SJSA1 (cell line): ENCODE results near the gene MYO18A. TPM values are rescaled to one million over a fixed set of nuclear protein-coding genes. Genes with fewer than 3 reads are reported as not detected.

Source experiments
- DNase-seq, 2 experiments: peaks; one replicate each; pipeline ENCODE4 v3.0.0-alpha.2; 2015 to 2020; ENCODE audit warnings: low spot score in 2 of 2, low read depth in 1 of 2
- H3K27ac ChIP-seq: fragments of 250-450 bp; sonication (Bioruptor Pico); 2 replicates; pipeline ENCODE4 v1.5.1; 2020; ENCODE audit warnings: mild to moderate bottlenecking, moderate library complexity
- H3K27me3 ChIP-seq: fragments of 250-450 bp; sonication (Bioruptor Pico); replicated peaks from 2 replicates; pipeline ENCODE4 v1.5.1; 2020; ENCODE audit warnings: mild to moderate bottlenecking, moderate library complexity
- H3K36me3 ChIP-seq: fragments of 250-450 bp; sonication (Bioruptor Pico); 2 replicates; pipeline ENCODE4 v1.5.1; 2020; ENCODE audit warnings: mild to moderate bottlenecking
- H3K4me1 ChIP-seq: fragments of 250-450 bp; sonication (Bioruptor Pico); replicated peaks from 2 replicates; pipeline ENCODE4 v1.6.1; 2021; ENCODE audit warnings: mild to moderate bottlenecking
- H3K4me3 ChIP-seq: fragments of 250-450 bp; sonication (Bioruptor Pico); 2 replicates; pipeline ENCODE4 v1.5.1; 2020; ENCODE audit warnings: mild to moderate bottlenecking
- H3K9me3 ChIP-seq: fragments of 250-450 bp; sonication (Bioruptor Pico); replicated peaks from 2 replicates; pipeline ENCODE4 v1.5.1; 2020; ENCODE audit warnings: mild to moderate bottlenecking
- total RNA-seq: library from RNA; depleted of rRNA; stranded (reverse); fragments of >200 nt; shearing (Covaris generic); gene quantifications from 2 replicates; pipeline ENCODE4 v1.2.3, GENCODE V29; 2014

MYO18A gene
- total RNA-seq, 1 experiment from 2014 or later, result 13.4 TPM

DNA sequence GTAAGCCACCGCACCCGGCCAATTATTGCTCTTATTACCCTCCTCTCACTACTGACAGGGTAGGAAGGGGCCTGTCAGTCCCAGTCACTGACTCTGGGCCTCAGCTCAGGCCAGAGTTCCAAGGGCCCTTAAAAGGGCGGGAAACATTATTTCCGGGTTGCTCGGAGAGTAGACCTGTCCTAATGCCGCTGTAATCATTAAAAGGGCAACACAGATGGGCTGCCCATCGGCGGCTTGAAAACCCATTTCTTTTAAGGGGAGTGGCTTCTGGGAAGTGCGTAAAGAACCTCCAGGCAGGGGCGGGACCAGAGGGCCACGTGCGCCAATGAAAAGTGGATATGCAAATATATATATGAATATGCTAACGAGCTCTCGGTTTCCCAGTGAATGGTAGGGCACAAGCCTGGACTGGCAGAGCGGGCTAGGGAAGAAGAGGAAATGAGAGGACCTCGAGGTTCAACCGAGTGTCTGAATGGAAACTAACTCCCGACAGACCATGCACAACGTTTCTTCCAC is 110.6 kb downstream of the MYO18A start:
- H3K9me3 ChIP-seq, result no peaks in the 10 kb centered on the region
- DNase-seq, result no peak
- peaks cover 4% of the 10 kb centered on the region; the same call in 1 of the 2 replicates for H3K27me3 ChIP-seq
- H3K4me3 ChIP-seq, result no peak overlapping the region
- no peaks in the 10 kb centered on the region for H3K36me3 ChIP-seq
- no peak overlapping the region for H3K27ac ChIP-seq
- no peaks in the 10 kb centered on the region for H3K4me1 ChIP-seq

DNA sequence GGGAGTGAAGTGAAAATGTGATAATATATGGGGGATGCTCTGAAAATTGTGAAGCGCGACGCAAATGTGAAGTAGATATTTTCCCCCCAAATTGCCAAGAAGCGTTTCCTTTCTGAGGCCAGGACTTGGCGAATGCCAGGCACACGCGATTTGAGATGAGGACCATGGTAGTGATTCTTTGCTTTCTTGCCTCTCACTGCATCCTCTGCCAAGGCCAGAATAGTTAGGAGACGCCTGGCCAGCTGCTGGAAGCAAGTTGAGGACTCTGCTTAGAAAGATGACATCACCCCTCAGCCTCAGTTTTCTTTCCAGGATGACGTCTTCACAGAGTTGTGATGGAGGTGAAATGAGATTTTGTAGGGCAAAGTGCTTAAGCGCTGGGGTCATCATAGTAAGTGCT is 111.4 kb downstream of the MYO18A start:
- Histone ChIP-seq H3K27me3 (peaks cover 4% of the 10 kb centered on the region; the same call in 1 of the 2 replicates), H3K27ac (no peak overlapping the region), H3K9me3 (no peaks in the 10 kb centered on the region), H3K4me3 (no peak overlapping the region), H3K4me1 (no peaks in the 10 kb centered on the region), H3K36me3 (no peaks in the 10 kb centered on the region)
- no peak for DNase-seq

DNA sequence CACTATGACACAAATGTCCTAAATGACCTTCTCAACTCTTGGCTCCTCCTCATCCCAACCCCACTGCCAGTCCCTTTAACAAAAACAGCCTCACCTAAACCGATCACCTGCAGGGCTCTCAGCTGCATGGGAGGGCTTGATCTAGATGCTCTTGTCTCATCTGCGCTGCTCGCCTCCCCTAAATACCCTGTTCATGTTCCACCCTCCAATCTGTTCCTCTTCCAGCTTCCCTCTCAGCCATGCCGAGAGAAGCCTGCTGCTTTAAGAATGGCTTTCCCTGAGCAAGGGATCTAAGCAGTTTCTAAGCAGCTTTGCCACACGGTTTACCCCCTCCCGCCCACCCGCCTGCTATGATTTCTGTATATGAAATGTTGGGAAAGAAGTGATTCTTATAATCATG is 113.6 kb downstream of the MYO18A start:
- no peaks in the 10 kb centered on the region for H3K36me3 ChIP-seq
- H3K27ac ChIP-seq, result no peak overlapping the region
- no peak for DNase-seq
- peaks cover 2% of the 10 kb centered on the region; the same call in 1 of the 2 replicates for H3K27me3 ChIP-seq
- H3K9me3 ChIP-seq, result no peaks in the 10 kb centered on the region
- no peak overlapping the region for H3K4me3 ChIP-seq
- no peaks in the 10 kb centered on the region for H3K4me1 ChIP-seq

DNA sequence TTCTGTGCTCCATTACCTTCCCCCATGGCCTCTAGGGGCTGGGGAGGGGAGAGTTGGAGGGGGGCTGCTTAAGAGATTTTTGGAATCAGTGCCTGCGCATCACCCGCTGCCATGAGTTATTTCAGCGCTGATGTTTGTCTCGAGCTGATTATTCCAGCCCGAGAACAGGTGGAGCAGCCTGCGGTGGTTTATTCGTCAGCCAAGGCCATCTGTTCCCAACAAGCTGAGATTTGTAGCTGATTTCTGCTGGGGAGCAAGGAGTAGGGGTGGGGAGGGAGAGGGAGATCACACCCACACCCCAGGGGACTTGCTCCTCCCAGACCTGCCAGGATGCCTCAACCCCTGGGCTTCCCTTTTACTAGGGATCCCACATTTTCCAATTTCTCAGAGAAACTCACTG is 114.2 kb downstream of the MYO18A start:
- Histone ChIP-seq H3K27me3 (no peaks in the 10 kb centered on the region), H3K4me3 (no peak overlapping the region), H3K27ac (no peak overlapping the region), H3K36me3 (no peaks in the 10 kb centered on the region), H3K9me3 (no peaks in the 10 kb centered on the region), H3K4me1 (no peaks in the 10 kb centered on the region)
- DNase-seq, result no peak

DNA sequence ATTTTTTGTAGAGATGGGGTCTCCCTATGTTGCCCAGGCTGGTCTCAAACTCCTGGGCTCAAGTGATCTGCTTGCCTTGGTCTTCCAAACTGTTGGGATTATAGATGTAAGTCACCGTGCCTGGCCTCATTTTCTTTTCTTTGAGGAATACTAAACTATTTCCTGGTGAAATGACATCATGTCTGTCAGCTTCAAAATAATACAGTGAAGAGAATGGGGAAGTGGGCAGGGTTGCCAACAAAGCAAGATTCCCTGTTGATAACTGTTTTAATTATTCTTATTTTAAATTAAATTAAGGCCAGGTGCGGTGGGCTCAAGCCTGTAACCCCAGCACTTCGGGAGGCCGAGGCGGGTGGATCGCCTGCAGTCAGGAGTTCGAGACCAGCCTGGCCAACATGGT is 116.2 kb downstream of the MYO18A start:
- Histone ChIP-seq H3K4me1 (no peaks in the 10 kb centered on the region), H3K36me3 (no peaks in the 10 kb centered on the region), H3K27me3 (no peaks in the 10 kb centered on the region), H3K27ac (no peak overlapping the region), H3K9me3 (no peaks in the 10 kb centered on the region), H3K4me3 (no peak overlapping the region)
- no peak for DNase-seq

DNA sequence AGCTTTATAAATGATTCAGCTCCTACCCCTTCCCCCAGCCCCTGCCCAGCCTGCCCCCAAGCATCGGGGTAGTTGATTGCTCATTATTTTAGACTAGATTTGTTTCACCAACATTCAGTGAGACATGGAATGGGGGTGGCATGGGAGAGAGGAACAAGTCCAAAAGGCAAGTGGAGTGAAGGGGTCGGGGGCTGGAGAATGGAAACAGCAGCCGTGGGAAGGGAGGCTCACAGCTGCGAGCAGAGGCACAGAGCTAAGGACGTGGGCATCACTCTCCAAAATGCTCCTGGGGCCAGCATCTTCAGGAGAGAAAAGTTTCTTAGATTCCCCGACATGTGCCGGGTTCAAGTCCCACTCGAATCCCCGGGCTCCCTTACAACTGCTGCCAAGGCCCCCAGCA is 118.0 kb downstream of the MYO18A start:
- no peak for DNase-seq
- H3K27me3 ChIP-seq, result no peaks in the 10 kb centered on the region
- H3K36me3 ChIP-seq, result no peaks in the 10 kb centered on the region
- no peaks in the 10 kb centered on the region for H3K4me1 ChIP-seq
- no peaks in the 10 kb centered on the region for H3K9me3 ChIP-seq
- no peak overlapping the region for H3K4me3 ChIP-seq
- H3K27ac ChIP-seq, result no peak overlapping the region

DNA sequence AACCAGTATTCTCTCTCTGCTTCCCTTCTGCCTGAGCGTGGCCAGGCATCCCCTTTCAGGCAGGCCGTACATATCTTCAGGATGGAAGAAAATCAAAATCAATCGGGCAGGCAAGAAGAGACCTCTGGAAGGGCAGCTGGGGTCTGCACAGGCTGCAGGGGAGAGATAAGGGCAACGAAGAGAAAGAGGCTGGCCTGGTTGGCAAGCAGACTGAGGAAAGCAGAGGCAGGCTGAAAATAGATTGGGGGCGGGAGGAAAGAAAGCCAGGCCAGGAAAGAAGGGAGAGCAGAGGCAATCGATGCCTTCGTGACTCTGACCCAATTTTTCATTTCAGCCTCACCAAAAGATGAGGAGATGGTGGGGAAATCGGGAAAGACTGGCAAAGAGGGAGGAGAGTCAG is 119.2 kb downstream of the MYO18A start:
- Histone ChIP-seq H3K4me1 (no peaks in the 10 kb centered on the region), H3K27me3 (no peaks in the 10 kb centered on the region), H3K4me3 (no peak overlapping the region), H3K36me3 (no peaks in the 10 kb centered on the region), H3K27ac (no peak overlapping the region), H3K9me3 (no peaks in the 10 kb centered on the region)
- no peak for DNase-seq

DNA sequence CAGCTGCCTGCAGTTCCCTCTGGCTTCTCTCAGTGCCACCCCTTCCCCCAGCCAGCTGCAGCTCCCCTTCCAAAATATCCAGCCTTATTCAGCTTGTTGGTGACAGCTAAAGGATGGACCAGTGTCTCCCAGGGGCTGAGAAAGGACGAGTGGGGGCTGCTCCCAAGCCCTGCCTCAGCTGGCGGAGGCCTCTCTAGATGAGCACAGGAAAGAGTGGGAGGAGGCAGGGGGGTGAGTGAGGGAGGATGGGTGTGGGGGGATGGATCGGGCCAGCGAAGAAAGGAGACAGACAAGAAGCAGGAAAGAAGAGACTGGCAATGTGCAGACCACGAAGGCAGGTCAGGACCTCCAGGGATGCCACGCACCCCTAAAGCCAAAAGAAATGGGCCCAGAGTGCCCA is 119.7 kb downstream of the MYO18A start:
- Histone ChIP-seq H3K27me3 (no peaks in the 10 kb centered on the region), H3K36me3 (no peaks in the 10 kb centered on the region), H3K9me3 (no peaks in the 10 kb centered on the region), H3K4me1 (no peaks in the 10 kb centered on the region), H3K4me3 (no peak overlapping the region), H3K27ac (no peak overlapping the region)
- DNase-seq, result no peak

DNA sequence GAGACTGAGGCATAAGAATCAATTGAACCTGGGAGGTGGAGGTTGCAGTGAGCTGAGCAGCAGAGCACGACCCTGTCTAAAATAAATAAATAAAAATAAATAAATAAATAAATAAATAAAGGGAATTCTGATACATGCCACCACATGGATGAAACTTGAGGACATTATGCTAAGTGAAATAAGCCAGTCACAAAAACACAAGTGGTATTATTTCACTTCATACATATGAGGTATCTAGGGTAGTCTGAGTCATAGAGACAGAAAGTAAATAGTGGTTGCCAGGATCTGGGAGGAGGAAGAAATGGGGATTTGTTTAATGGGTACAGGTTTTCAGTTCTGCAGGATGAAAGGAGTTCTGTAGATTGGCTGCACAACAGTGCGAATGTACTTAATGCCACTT is 120.9 kb downstream of the MYO18A start:
- Histone ChIP-seq H3K4me1 (no peaks in the 10 kb centered on the region), H3K27me3 (no peaks in the 10 kb centered on the region), H3K27ac (no peak overlapping the region), H3K36me3 (no peaks in the 10 kb centered on the region), H3K9me3 (no peaks in the 10 kb centered on the region), H3K4me3 (no peak overlapping the region)
- no peak for DNase-seq

DNA sequence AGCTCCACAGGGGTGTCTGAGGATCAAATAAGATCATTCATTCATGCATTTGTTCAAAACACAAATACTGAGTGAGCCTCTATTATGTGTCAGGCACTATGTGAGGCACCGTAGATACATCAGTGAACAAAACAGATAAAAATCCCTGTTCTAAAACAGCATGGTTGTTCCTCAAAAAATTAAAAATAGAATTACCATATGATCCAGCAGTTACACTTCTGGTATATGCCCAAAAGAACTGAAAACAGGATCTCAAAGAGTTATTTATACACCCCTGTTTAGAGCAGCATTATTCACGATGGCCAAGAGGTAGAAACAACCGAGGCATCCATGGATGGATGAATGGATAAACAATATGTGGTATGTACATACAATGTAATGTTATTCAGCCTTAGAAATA is 121.8 kb downstream of the MYO18A start:
- H3K4me1 ChIP-seq, result no peaks in the 10 kb centered on the region
- H3K9me3 ChIP-seq, result no peaks in the 10 kb centered on the region
- no peak overlapping the region for H3K27ac ChIP-seq
- no peaks in the 10 kb centered on the region for H3K36me3 ChIP-seq
- no peak for DNase-seq
- no peak overlapping the region for H3K4me3 ChIP-seq
- no peaks in the 10 kb centered on the region for H3K27me3 ChIP-seq

DNA sequence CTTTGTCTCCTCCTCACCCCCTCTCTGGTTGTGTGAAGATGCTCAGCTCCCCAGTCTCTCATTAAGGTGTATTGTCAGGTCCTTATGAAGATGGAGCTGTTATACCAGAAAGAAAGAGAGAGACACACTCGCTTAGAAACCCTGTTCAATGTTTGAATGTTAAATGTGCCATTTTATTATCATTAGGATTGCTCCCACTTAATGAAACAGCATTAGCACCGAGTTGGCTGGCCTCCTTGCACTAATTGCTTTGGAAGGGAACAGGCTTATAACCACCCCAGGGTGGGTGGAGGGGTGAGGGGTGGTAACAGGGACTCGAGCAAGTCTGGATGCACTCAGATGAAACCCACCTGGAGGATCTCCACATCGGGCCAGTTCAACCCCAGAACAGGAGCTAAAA is 122.8 kb downstream of the MYO18A start:
- Histone ChIP-seq H3K36me3 (no peaks in the 10 kb centered on the region), H3K27ac (no peak overlapping the region), H3K4me3 (no peak overlapping the region), H3K9me3 (no peaks in the 10 kb centered on the region), H3K27me3 (no peaks in the 10 kb centered on the region), H3K4me1 (no peaks in the 10 kb centered on the region)
- no peak for DNase-seq

DNA sequence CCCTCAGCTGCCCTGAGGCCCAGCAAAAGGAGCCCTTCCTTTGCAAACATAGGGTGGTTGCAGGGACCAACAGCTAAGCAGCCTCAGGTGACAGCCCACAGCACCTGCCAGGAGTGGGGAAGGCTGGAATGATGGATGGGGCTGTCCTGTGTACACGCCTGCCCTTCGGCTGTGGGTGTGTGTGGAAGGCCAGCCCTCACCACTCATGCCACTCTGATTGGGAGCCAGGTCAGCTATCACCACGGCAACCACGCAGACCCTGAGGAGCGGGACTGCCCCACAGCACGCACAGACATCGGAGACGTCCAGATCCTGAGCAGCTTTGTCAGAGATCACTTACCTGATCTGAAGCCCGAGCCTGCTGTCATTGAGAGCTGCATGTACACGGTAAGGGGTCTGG is 125.4 kb downstream of the MYO18A start:
- H3K36me3 ChIP-seq, result no peaks in the 10 kb centered on the region
- no peaks in the 10 kb centered on the region for H3K27me3 ChIP-seq
- DNase-seq, result no peak
- no peaks in the 10 kb centered on the region for H3K9me3 ChIP-seq
- H3K4me1 ChIP-seq, result no peaks in the 10 kb centered on the region
- H3K27ac ChIP-seq, result no peak overlapping the region
- no peak overlapping the region for H3K4me3 ChIP-seq

DNA sequence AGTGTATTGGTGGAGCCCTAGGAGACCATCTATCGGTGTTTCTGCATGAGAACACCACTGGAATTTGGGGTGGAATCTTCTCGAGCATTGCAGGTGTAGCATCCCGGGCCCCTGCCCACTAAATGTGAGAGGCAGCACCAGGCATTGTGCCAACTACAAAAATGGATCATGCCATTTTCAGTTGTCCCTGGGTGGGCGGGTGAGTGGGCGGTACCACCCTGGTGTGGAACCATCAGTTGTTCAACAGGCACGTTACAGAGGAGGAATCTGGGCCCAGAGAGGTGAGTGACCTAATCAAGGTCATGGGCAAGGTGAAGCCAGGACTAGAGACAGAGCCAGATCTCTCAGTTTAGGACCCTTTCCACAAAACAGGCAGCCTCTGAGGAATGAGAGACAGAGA is 128.5 kb downstream of the MYO18A start:
- Histone ChIP-seq H3K4me3 (no peak overlapping the region), H3K27me3 (peaks cover 13% of the 10 kb centered on the region; the same call in 1 of the 2 replicates), H3K27ac (no peak overlapping the region), H3K9me3 (no peaks in the 10 kb centered on the region), H3K4me1 (no peaks in the 10 kb centered on the region), H3K36me3 (no peaks in the 10 kb centered on the region)
- no peak for DNase-seq

DNA sequence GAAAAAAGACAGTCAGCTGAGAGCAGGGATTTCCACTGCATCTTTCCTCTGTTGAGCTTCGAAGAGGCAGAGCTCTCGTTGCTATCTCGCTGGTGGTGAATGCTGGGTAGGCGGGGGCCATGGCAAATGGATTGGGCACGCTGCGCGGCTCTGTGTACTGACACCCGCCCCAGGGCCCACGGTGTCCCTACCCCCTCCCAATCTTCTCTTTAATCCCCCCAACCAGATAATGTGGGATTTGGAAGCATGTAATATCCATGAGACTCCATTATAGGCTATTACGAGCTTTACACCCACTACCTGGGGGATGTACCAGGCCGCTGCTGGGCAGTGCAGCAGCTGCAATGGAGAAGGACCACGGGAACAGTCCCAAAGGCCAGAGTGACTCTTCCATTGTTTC is 129.0 kb downstream of the MYO18A start:
- Histone ChIP-seq H3K4me1 (no peaks in the 10 kb centered on the region), H3K4me3 (no peak overlapping the region), H3K36me3 (no peaks in the 10 kb centered on the region), H3K9me3 (no peaks in the 10 kb centered on the region), H3K27ac (no peak overlapping the region), H3K27me3 (peaks cover 13% of the 10 kb centered on the region; the same call in 1 of the 2 replicates)
- no peak for DNase-seq

DNA sequence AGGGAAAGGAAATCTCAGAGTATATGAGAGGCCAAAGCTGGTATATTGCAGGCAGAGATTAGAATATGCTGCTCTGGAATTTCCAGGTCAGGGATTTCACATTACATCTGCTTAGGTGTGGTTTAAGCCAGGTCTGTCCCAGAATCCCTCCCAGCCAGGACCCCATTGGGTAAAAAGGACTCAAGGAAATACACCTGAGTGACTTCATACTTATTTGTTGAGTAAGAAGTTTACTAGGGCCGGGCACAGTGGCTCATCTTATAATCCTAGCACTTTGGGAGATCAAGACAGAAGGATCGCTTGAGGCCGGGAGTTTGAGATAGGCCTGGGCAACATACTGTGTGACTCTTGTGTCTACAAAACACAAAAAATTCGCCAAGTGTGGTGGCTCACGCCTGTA is 130.0 kb downstream of the MYO18A start:
- Histone ChIP-seq H3K27me3 (peaks cover 13% of the 10 kb centered on the region; the same call in 1 of the 2 replicates), H3K36me3 (no peaks in the 10 kb centered on the region), H3K4me3 (no peak overlapping the region), H3K9me3 (no peaks in the 10 kb centered on the region), H3K27ac (no peak overlapping the region), H3K4me1 (no peaks in the 10 kb centered on the region)
- no peak for DNase-seq
